Mucosa of stomach (tissue), 1 donor: ENCODE results near the gene INTS13.

ENCODE experiments used
- H3K27me3 ChIP-seq: one replicate; pipeline ENCODE4 v1.7.0; 2013; ENCODE audit warnings: mild to moderate bottlenecking, low read length; ENCODE audit not compliant: control insufficient read depth, insufficient read depth
- H3K36me3 ChIP-seq: one replicate; pipeline ENCODE4 v1.7.0; 2013; ENCODE audit warnings: low read length; ENCODE audit not compliant: control insufficient read depth, insufficient read depth
- H3K4me1 ChIP-seq: one replicate; pipeline ENCODE4 v1.7.0; 2013; ENCODE audit warnings: mild to moderate bottlenecking, low read length; ENCODE audit not compliant: control insufficient read depth, insufficient read depth
- H3K4me3 ChIP-seq: one replicate; pipeline ENCODE4 v1.7.0; 2013; ENCODE audit warnings: low read length
- H3K9ac ChIP-seq: one replicate; pipeline ENCODE4 v1.7.0; 2013; ENCODE audit warnings: mild to moderate bottlenecking, low read length, moderate library complexity
- H3K9me3 ChIP-seq: one replicate; pipeline ENCODE4 v1.7.0; 2013; ENCODE audit warnings: mild to moderate bottlenecking, low read length, moderate library complexity; ENCODE audit not compliant: control insufficient read depth
- donor health status: Pancreatic carcinoma.

The INTS13 gene

GRCh38 chr12:26953447-26953846, 15.7 kb upstream of the INTS13 start:
- H3K9me3 ChIP-seq, result no peaks in the 10 kb centered on the region
- H3K4me1 ChIP-seq, result no peaks in the 10 kb centered on the region
- H3K4me3 ChIP-seq, result no peak overlapping the region
- no peak overlapping the region for H3K9ac ChIP-seq
- H3K27me3 ChIP-seq, result no peaks in the 10 kb centered on the region
- no peaks in the 10 kb centered on the region for H3K36me3 ChIP-seq

- H3K4me3 ChIP-seq, result no peak overlapping the region
- H3K9ac ChIP-seq, result no peak overlapping the region
- no peaks in the 10 kb centered on the region for H3K4me1 ChIP-seq
- H3K9me3 ChIP-seq, result no peaks in the 10 kb centered on the region
- H3K36me3 ChIP-seq, result no peaks in the 10 kb centered on the region
- H3K27me3 ChIP-seq, result no peaks in the 10 kb centered on the region
Observed at GRCh38 chr12:26948309-26948708, 10.5 kb upstream of the INTS13 start.

- Histone ChIP-seq H3K9me3 (no peaks in the 10 kb centered on the region), H3K9ac (no peak overlapping the region), H3K36me3 (no peaks in the 10 kb centered on the region), H3K4me1 (peaks cover 10% of the 10 kb centered on the region), H3K27me3 (no peaks in the 10 kb centered on the region), H3K4me3 (no peak overlapping the region)
Observed at GRCh38 chr12:26941215-26941594, 3.4 kb upstream of the INTS13 start.

- H3K4me3 ChIP-seq, result no peak overlapping the region
- H3K9ac ChIP-seq, result no peak overlapping the region
- H3K4me1 ChIP-seq, result peaks cover 15% of the 10 kb centered on the region
Observed at GRCh38 chr12:26940516-26941214, 2.9 kb upstream of the INTS13 start.

GRCh38 chr12:26939953-26940352, 2.2 kb upstream of the INTS13 start:
- Histone ChIP-seq H3K9ac (no peak overlapping the region), H3K36me3 (no peaks in the 10 kb centered on the region), H3K27me3 (no peaks in the 10 kb centered on the region), H3K9me3 (no peaks in the 10 kb centered on the region), H3K4me3 (no peak overlapping the region), H3K4me1 (peaks cover 15% of the 10 kb centered on the region)

More at GRCh38 chr12:26940516-26941214, 2.9 kb upstream of the INTS13 start:
- H3K36me3 ChIP-seq, result no peaks in the 10 kb centered on the region
- no peaks in the 10 kb centered on the region for H3K9me3 ChIP-seq
- no peaks in the 10 kb centered on the region for H3K27me3 ChIP-seq

GRCh38 chr12:26939192-26939832, 1.5 kb upstream of the INTS13 start:
- no peaks in the 10 kb centered on the region for H3K36me3 ChIP-seq
- no peaks in the 10 kb centered on the region for H3K9me3 ChIP-seq
- H3K9ac ChIP-seq, result peak overlapping the region; percentile 82
- H3K4me3 ChIP-seq, result peak overlapping the region; percentile 85
- H3K4me1 ChIP-seq, result peaks cover 15% of the 10 kb centered on the region
- H3K27me3 ChIP-seq, result no peaks in the 10 kb centered on the region

- H3K4me1 ChIP-seq, result peaks cover 15% of the 10 kb centered on the region
- H3K9ac ChIP-seq, result peak overlapping the region; percentile 82
Observed at GRCh38 chr12:26938701-26939062, 901 bp upstream of the INTS13 start.

GRCh38 chr12:26937443-26937862, 328 bp downstream of the INTS13 start:
- no peaks in the 10 kb centered on the region for H3K27me3 ChIP-seq
- H3K4me1 ChIP-seq, result peaks cover 15% of the 10 kb centered on the region

More at GRCh38 chr12:26938701-26939062, 901 bp upstream of the INTS13 start:
- Histone ChIP-seq H3K9me3 (no peaks in the 10 kb centered on the region), H3K36me3 (no peaks in the 10 kb centered on the region), H3K4me3 (peak overlapping the region; percentile 85), H3K27me3 (no peaks in the 10 kb centered on the region)

GRCh38 chr12:26936559-26937442, 980 bp downstream of the INTS13 start:
- H3K36me3 ChIP-seq, result no peaks in the 10 kb centered on the region
- no peaks in the 10 kb centered on the region for H3K9me3 ChIP-seq
- H3K4me3 ChIP-seq, result no peak overlapping the region
- no peaks in the 10 kb centered on the region for H3K27me3 ChIP-seq
- peaks cover 15% of the 10 kb centered on the region for H3K4me1 ChIP-seq
- H3K9ac ChIP-seq, result peak overlapping the region; percentile 82

More at GRCh38 chr12:26937443-26937862, 328 bp downstream of the INTS13 start:
- Histone ChIP-seq H3K36me3 (no peaks in the 10 kb centered on the region), H3K9ac (peak overlapping the region; percentile 82), H3K9me3 (no peaks in the 10 kb centered on the region), H3K4me3 (peak overlapping the region; percentile 85)

GRCh38 chr12:26935636-26936378, 2.0 kb downstream of the INTS13 start:
- no peaks in the 10 kb centered on the region for H3K9me3 ChIP-seq
- peaks cover 15% of the 10 kb centered on the region for H3K4me1 ChIP-seq
- no peak overlapping the region for H3K4me3 ChIP-seq
- H3K27me3 ChIP-seq, result no peaks in the 10 kb centered on the region
- H3K9ac ChIP-seq, result no peak overlapping the region
- no peaks in the 10 kb centered on the region for H3K36me3 ChIP-seq

- no peaks in the 10 kb centered on the region for H3K36me3 ChIP-seq
Observed at GRCh38 chr12:26929590-26929989, 8.2 kb downstream of the INTS13 start.

More at GRCh38 chr12:26929590-26929989, 8.2 kb downstream of the INTS13 start:
- Histone ChIP-seq H3K4me1 (no peaks in the 10 kb centered on the region), H3K27me3 (no peaks in the 10 kb centered on the region), H3K9ac (no peak overlapping the region), H3K9me3 (no peaks in the 10 kb centered on the region), H3K4me3 (no peak overlapping the region)
